GM12878 (cell line): ENCODE measurements around the gene CDC25A. TPM values are rescaled to one million over a fixed set of nuclear protein-coding genes. Genes with fewer than 3 reads are reported as not detected.
A peak's percentile ranks its signal among the peaks of the same experiment; 100 is the strongest.

ENCODE experiments used
- ATAC-seq: fragments of 200-7000 bp; cut with Tn5 transposase; 3 replicates; pipeline ENCODE4 v1.9.1; 2020; ENCODE audit warnings: mild to moderate bottlenecking, moderate library complexity
- BruUV-seq: library from RNA; stranded (reverse); fragments of 400-500 nt; replicated peaks from 2 replicates; lab custom pipeline; 2021; lab: Mats Ljungman, UMichigan
- CTCF ChIA-PET: fragments of 300-600 bp; sonication (Branson Sonifier 250); formaldehyde crosslinking; extraction: SDS; loops from one replicate; lab custom pipeline; 2021; ENCODE audit warnings: inconsistent platforms; lab: Yijun Ruan, JAX
- POLR2A ChIA-PET: fragments of 350-600 bp; formaldehyde crosslinking; extraction: SDS; loops from one replicate; lab custom pipeline; 2021; ENCODE audit warnings: inconsistent platforms; lab: Charles Lee
- RAD21 ChIA-PET: fragments of 300-600 bp; sonication (Branson Sonifier 250); formaldehyde crosslinking; loops from one replicate; lab custom pipeline; 2023; ENCODE audit warnings: antibody characterized with exemption; ENCODE audit not compliant: unreplicated experiment; lab: Charles Lee
- SMC1A ChIA-PET: fragments of 300-600 bp; sonication (Branson Sonifier 250); formaldehyde crosslinking; loops from one replicate; lab custom pipeline; 2023; ENCODE audit not compliant: unreplicated experiment, uncharacterized antibody; lab: Charles Lee
- DNase-seq: peaks from one replicate; pipeline ENCODE4 v3.0.0-alpha.2; 2011; ENCODE audit warnings: low read depth, low spot score
- FAIRE-seq: peaks from 3 replicates; lab custom pipeline; 2011; peaks lifted over from hg19 to GRCh38; lab: Jason Lieb, UNC
- H2AFZ ChIP-seq: 2 replicates; pipeline ENCODE4 v1.6.0; 2011; ENCODE audit warnings: low read depth, low read length, control low read depth; ENCODE audit not compliant: control insufficient read depth
- H3K27ac ChIP-seq: 2 replicates; pipeline ENCODE4 v1.5.1; 2011; ENCODE audit warnings: control low read depth; ENCODE audit not compliant: control insufficient read depth, insufficient read depth
- H3K27me3 ChIP-seq, 2 experiments: replicated peaks in 1 of 2; 2 replicates each; pipeline versions ENCODE4 v1.6.0 to v1.6.1; 2011; ENCODE audit warnings: low read length in 1 of 2; ENCODE audit not compliant: control insufficient read depth in 2 of 2, insufficient read depth in 2 of 2
- H3K36me3 ChIP-seq, 2 experiments: 2 replicates each; pipeline ENCODE4 v1.5.1; 2011; ENCODE audit warnings: low read length in 1 of 2; ENCODE audit not compliant: control insufficient read depth in 2 of 2, insufficient read depth in 2 of 2
- H3K4me1 ChIP-seq: 2 replicates; pipeline ENCODE4 v1.6.1; 2011; ENCODE audit warnings: mild to moderate bottlenecking, low read length, moderate library complexity, mixed read lengths; ENCODE audit not compliant: control insufficient read depth, insufficient read depth
- H3K4me2 ChIP-seq: 2 replicates; pipeline ENCODE4 v1.6.0; 2011; ENCODE audit warnings: control low read depth; ENCODE audit not compliant: control insufficient read depth, insufficient read depth
- H3K4me3 ChIP-seq: fragments of 200-600 bp; sonication (generic); 2 replicates; pipeline ENCODE4 v1.5.1; 2016
- H3K79me2 ChIP-seq: 2 replicates; pipeline ENCODE4 v1.6.0; 2011; ENCODE audit warnings: low read length; ENCODE audit not compliant: control insufficient read depth, insufficient read depth
- H3K9ac ChIP-seq: 2 replicates; pipeline ENCODE4 v1.8.0; 2011; ENCODE audit warnings: low read length, control low read depth, mixed read lengths; ENCODE audit not compliant: control insufficient read depth, insufficient read depth
- H3K9me3 ChIP-seq: replicated peaks from 3 replicates; pipeline ENCODE4 v1.5.1; 2011; ENCODE audit warnings: mild to moderate bottlenecking, low read length; ENCODE audit not compliant: control insufficient read depth, insufficient read depth
- H4K20me1 ChIP-seq: 2 replicates; pipeline ENCODE4 v1.6.0; 2011; ENCODE audit not compliant: control insufficient read depth, insufficient read depth
- CBX5 ChIP-seq: sonication (generic); IDR thresholded peaks from 2 replicates; pipeline ENCODE4 v1.6.1; 2016; ENCODE audit warnings: low read depth, moderate library complexity, mild to moderate bottlenecking, inconsistent platforms
- CEBPB ChIP-seq, 2 experiments: fragments of 150-350 bp in 1 of 2; IDR thresholded peaks; 2 replicates each; pipeline ENCODE4 v1.6.1; 2012 to 2014; ENCODE audit warnings: low read depth in 2 of 2, low read length in 2 of 2, borderline replicate concordance in 1 of 2, inconsistent platforms in 1 of 2
- EP300 ChIP-seq, 2 experiments: fragments of 150-350 bp in 1 of 2; IDR thresholded peaks; 2 replicates each; pipeline ENCODE4 v1.6.1; 2011 to 2012; ENCODE audit warnings: low read depth in 2 of 2, low read length in 2 of 2, borderline replicate concordance in 1 of 2, improper control_type of control experiment in 1 of 2, inconsistent platforms in 1 of 2; ENCODE audit not compliant: control insufficient read depth in 1 of 2
- GABPA ChIP-seq: IDR thresholded peaks from 2 replicates; pipeline ENCODE4 v1.6.1; 2014; ENCODE audit warnings: antibody characterized with exemption, low read depth, mild to moderate bottlenecking, inconsistent platforms
- MTA2 ChIP-seq: fragments of 450-650 bp; IDR thresholded peaks from 2 replicates; pipeline ENCODE4 v1.6.1; 2016; ENCODE audit warnings: low read depth, mild to moderate bottlenecking, moderate library complexity
- SMARCA5 ChIP-seq: fragments of 450-650 bp; IDR thresholded peaks from 2 replicates; pipeline ENCODE4 v1.6.1; 2017; ENCODE audit warnings: mild to moderate bottlenecking
- ZBED1 ChIP-seq: IDR thresholded peaks from 2 replicates; pipeline ENCODE4 v1.6.1; 2016; ENCODE audit warnings: borderline replicate concordance
- WGBS: methylation state at CpG from one replicate; pipeline ENCODE4 v1.1.6; 2016; ENCODE audit warnings: low lambda C conversion rate; ENCODE audit not compliant: insufficient replicate concordance, insufficient coverage; ENCODE audit errors: missing lambda C conversion rate; 5-methylcytosine and 5-hydroxymethylcytosine counted together
- in situ Hi-C: fragments of 300-500 bp; cut with MboI; formaldehyde crosslinking; loops from 9 replicates; pipeline ENCODE4 v1.14.3; 2018; ENCODE audit warnings: mixed read lengths
- intact Hi-C: fragments of 100-400 bp; cut with micrococcal nuclease; formaldehyde crosslinking; loops from one replicate; pipeline ENCODE4 v1.14.2; 2022; ENCODE audit not compliant: unreplicated experiment
- polyA plus RNA-seq, 11 experiments: library from polyadenylated mRNA; depleted of rRNA in 4 of 11; unstranded in 6 of 11; stranded (reverse) in 5 of 11; fragments of >200 nt; fragmentation: Nextera tagmentation in 4 of 11; fragmentation: Illumina TruSeq in 1 of 11; extraction: Ambion mirVana in 4 of 11; extraction: Trizol in 1 of 11; gene quantifications; 1 replicate in 1 of 11; 2 replicates in 10 of 11; pipeline versions ENCODE4 v1.2.1 to v1.2.3, GENCODE V29; 2011 to 2016; ENCODE audit warnings: inconsistent platforms in 2 of 11, missing spikeins in 2 of 11, low read depth in 1 of 11
- total RNA-seq, 4 experiments: library from RNA; depleted of rRNA in 3 of 4; stranded (reverse); fragments of >200 nt in 3 of 4; fragmentation: Illumina TruSeq in 1 of 4; extraction: Trizol in 1 of 4; gene quantifications; 2 replicates each; pipeline versions ENCODE4 v1.2.1 to v1.2.3, GENCODE V29; 2013 to 2021
- TF ChIP-seq, protein P1 (sequence below): IDR thresholded peaks from 2 replicates; pipeline ENCODE4 v1.6.1; 2012; ENCODE audit warnings: low read depth, low read length, improper control_type of control experiment
- TF ChIP-seq, protein P2 (sequence below): fragments of 450-650 bp; conservative IDR thresholded peaks from 2 replicates; pipeline ENCODE4 v1.6.1; 2017; ENCODE audit warnings: mild to moderate bottlenecking, moderate library complexity
- TF ChIP-seq, protein P3 (sequence below): fragments of 450-650 bp; IDR thresholded peaks from 2 replicates; pipeline ENCODE4 v1.6.1; 2018; ENCODE audit warnings: mild to moderate bottlenecking, low read depth, moderate library complexity; ENCODE audit not compliant: partially characterized antibody

CDC25A gene
- total and polyA plus RNA-seq, 10 of the 15 experiments (the other 5 are each of a cell fraction or from before 2014, with no cell fraction given): 2.9 to 36.6 (median 26.9) TPM

DNA sequence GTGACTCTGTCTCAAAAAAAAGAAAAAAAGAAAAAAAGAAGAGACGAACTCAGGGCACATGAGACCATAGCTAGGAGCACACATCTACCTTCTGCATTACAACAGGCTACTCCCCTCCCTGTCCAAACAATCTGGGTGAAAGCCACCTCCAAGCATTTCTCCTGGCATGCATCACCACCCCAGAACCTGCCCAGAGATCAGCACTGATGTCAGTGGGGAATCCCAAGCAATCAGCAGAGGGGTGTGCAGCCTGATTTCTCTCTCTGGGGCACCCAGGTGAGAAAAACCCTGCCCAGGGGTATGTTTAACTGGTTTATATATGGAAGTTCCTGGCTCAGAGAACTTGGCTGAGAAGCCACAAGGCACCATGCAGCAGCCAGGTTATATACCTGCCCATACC, 59.4 kb downstream of the CDC25A start:
- no peak for TF ChIP-seq ZBED1
- TF ChIP-seq GABPA: no peak
- TF ChIP-seq, protein P1, sequence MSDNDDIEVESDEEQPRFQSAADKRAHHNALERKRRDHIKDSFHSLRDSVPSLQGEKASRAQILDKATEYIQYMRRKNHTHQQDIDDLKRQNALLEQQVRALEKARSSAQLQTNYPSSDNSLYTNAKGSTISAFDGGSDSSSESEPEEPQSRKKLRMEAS: no peak
- TF ChIP-seq CBX5: no peak
- TF ChIP-seq SMARCA5: no peak
- TF ChIP-seq CEBPB (IDR thresholded peaks at IDR 0.05; ENCODE audit: borderline replicate concordance in 1 of 2, low read depth in 2 of 2, low read length in 2 of 2): no peak
- TF ChIP-seq, protein P2, sequence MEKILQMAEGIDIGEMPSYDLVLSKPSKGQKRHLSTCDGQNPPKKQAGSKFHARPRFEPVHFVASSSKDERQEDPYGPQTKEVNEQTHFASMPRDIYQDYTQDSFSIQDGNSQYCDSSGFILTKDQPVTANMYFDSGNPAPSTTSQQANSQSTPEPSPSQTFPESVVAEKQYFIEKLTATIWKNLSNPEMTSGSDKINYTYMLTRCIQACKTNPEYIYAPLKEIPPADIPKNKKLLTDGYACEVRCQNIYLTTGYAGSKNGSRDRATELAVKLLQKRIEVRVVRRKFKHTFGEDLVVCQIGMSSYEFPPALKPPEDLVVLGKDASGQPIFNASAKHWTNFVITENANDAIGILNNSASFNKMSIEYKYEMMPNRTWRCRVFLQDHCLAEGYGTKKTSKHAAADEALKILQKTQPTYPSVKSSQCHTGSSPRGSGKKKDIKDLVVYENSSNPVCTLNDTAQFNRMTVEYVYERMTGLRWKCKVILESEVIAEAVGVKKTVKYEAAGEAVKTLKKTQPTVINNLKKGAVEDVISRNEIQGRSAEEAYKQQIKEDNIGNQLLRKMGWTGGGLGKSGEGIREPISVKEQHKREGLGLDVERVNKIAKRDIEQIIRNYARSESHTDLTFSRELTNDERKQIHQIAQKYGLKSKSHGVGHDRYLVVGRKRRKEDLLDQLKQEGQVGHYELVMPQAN: no peak
- no peak for TF ChIP-seq EP300 (IDR thresholded peaks at IDR 0.05; ENCODE audit: borderline replicate concordance in 1 of 2, control insufficient read depth in 1 of 2, low read depth in 2 of 2, low read length in 2 of 2)
- TF ChIP-seq MTA2: no peak
- TF ChIP-seq, protein P3, sequence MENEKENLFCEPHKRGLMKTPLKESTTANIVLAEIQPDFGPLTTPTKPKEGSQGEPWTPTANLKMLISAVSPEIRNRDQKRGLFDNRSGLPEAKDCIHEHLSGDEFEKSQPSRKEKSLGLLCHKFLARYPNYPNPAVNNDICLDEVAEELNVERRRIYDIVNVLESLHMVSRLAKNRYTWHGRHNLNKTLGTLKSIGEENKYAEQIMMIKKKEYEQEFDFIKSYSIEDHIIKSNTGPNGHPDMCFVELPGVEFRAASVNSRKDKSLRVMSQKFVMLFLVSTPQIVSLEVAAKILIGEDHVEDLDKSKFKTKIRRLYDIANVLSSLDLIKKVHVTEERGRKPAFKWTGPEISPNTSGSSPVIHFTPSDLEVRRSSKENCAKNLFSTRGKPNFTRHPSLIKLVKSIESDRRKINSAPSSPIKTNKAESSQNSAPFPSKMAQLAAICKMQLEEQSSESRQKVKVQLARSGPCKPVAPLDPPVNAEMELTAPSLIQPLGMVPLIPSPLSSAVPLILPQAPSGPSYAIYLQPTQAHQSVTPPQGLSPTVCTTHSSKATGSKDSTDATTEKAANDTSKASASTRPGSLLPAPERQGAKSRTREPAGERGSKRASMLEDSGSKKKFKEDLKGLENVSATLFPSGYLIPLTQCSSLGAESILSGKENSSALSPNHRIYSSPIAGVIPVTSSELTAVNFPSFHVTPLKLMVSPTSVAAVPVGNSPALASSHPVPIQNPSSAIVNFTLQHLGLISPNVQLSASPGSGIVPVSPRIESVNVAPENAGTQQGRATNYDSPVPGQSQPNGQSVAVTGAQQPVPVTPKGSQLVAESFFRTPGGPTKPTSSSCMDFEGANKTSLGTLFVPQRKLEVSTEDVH: no peak
- TF ChIP-seq, all 136 proteins: peak for 0
- POLR2A ChIA-PET: no interaction called here
- Histone ChIP-seq H3K27ac (no peak overlapping the region), H3K9me3 (no peaks in the 10 kb centered on the region; the same call in 2 of the 3 replicates), H3K36me3 (no peaks in the 10 kb centered on the region), H3K4me1 (peaks cover 15% of the 10 kb centered on the region), H4K20me1 (no peaks in the 10 kb centered on the region), H3K9ac (no peak overlapping the region), H3K4me3 (no peak overlapping the region), H3K79me2 (no peaks in the 10 kb centered on the region), H3K4me2 (no peak overlapping the region), H3K27me3 (no peaks in the 10 kb centered on the region), H2AFZ (no peak overlapping the region)
- ATAC-seq: peak; percentile 73
- CTCF ChIA-PET: no interaction called here
- DNase-seq: no peak
- intact Hi-C loops (no loop called here), in situ Hi-C loops (no loop called here)
- SMC1A ChIA-PET: no interaction called here
- WGBS: 9% methylated on average over 1 of the region's 1 CpG
- no peak for FAIRE-seq
- no TSS peak for BruUV-seq
- RAD21 ChIA-PET: no interaction called here
